Chondrocyte (in vitro differentiated cells): ENCODE data around the gene SLIT3. TPM values are rescaled to one million over a fixed set of nuclear protein-coding genes. Genes with fewer than 3 reads are reported as not detected.
A peak's percentile ranks its signal among the peaks of the same experiment; 100 is the strongest.

Experiments
- DNase-seq: peaks from one replicate; pipeline ENCODE4 v3.0.0; 2021; ENCODE audit warnings: mixed read lengths, low spot score
- H3K27ac Mint-ChIP-seq: one replicate; pipeline ENCODE4 v1.8.0; 2021; ENCODE audit warnings: mild to moderate bottlenecking, moderate library complexity, mixed read lengths; ENCODE audit not compliant: unreplicated experiment
- H3K27me3 Mint-ChIP-seq: 2 replicates; pipeline ENCODE4 v1.8.0; 2021; ENCODE audit warnings: low read depth, mixed read lengths
- H3K36me3 Mint-ChIP-seq: 2 replicates; pipeline ENCODE4 v1.8.0; 2021; ENCODE audit warnings: low read depth, mixed read lengths
- H3K4me1 Mint-ChIP-seq: 2 replicates; pipeline ENCODE4 v1.8.0; 2021; ENCODE audit warnings: low read depth, mild to moderate bottlenecking, mixed read lengths
- H3K4me3 Mint-ChIP-seq: one replicate; pipeline ENCODE4 v1.8.0; 2021; ENCODE audit warnings: mild to moderate bottlenecking, moderate library complexity, mixed read lengths; ENCODE audit not compliant: unreplicated experiment
- H3K9me3 Mint-ChIP-seq: 2 replicates; pipeline ENCODE4 v1.8.0; 2021; ENCODE audit warnings: low read depth, mixed read lengths
- CTCF ChIP-seq: fragments of 200-600 bp; sonication (generic); IDR thresholded peaks from 2 replicates; pipeline ENCODE4 v1.5.0; 2021; ENCODE audit warnings: antibody characterized with exemption, mild to moderate bottlenecking, moderate library complexity
- total RNA-seq: library from RNA; stranded (reverse); gene quantifications from 3 replicates; pipeline ENCODE4 v1.2.1, GENCODE V29; 2021

SLIT3 gene
- total RNA-seq, 1 donor from 2014 or later = 116 TPM

- peaks cover under 1% of the 10 kb centered on the region for H3K4me1 Mint-ChIP-seq
- H3K27me3 Mint-ChIP-seq = no peaks in the 10 kb centered on the region
- peaks cover 3% of the 10 kb centered on the region for H3K36me3 Mint-ChIP-seq
- no peak overlapping the region for H3K27ac Mint-ChIP-seq
- no peak for TF ChIP-seq CTCF
- no peak for DNase-seq
- H3K4me3 Mint-ChIP-seq = no peak overlapping the region
- no peaks in the 10 kb centered on the region for H3K9me3 Mint-ChIP-seq
These were observed 359.0 kb downstream of the SLIT3 start for GRCh38 chr5:168941901-168942300.

GRCh38 chr5:168940712-168941111, 360.2 kb downstream of the SLIT3 start:
- Mint-ChIP-seq H3K27ac (no peak overlapping the region), H3K4me1 (no peaks in the 10 kb centered on the region), H3K36me3 (peaks cover 3% of the 10 kb centered on the region), H3K9me3 (no peaks in the 10 kb centered on the region), H3K27me3 (no peaks in the 10 kb centered on the region), H3K4me3 (no peak overlapping the region)
- TF ChIP-seq CTCF = no peak
- no peak for DNase-seq

- Mint-ChIP-seq H3K27ac (no peak overlapping the region), H3K27me3 (no peaks in the 10 kb centered on the region), H3K4me1 (no peaks in the 10 kb centered on the region), H3K9me3 (no peaks in the 10 kb centered on the region), H3K36me3 (peaks cover 3% of the 10 kb centered on the region), H3K4me3 (no peak overlapping the region)
- no peak for DNase-seq
- TF ChIP-seq CTCF = no peak
These were observed 360.9 kb downstream of the SLIT3 start for GRCh38 chr5:168939887-168940544.

- H3K4me3 Mint-ChIP-seq = no peak overlapping the region
- H3K27me3 Mint-ChIP-seq = no peaks in the 10 kb centered on the region
- peaks cover 3% of the 10 kb centered on the region for H3K36me3 Mint-ChIP-seq
- no peak for DNase-seq
- TF ChIP-seq CTCF = no peak
- peak overlapping the region; percentile 3 for H3K27ac Mint-ChIP-seq
- H3K4me1 Mint-ChIP-seq = peaks cover 2% of the 10 kb centered on the region
- H3K9me3 Mint-ChIP-seq = no peaks in the 10 kb centered on the region
These were observed 361.7 kb downstream of the SLIT3 start for GRCh38 chr5:168939156-168939800.

GRCh38 chr5:168936511-168936910, 364.4 kb downstream of the SLIT3 start:
- Mint-ChIP-seq H3K27ac (no peak overlapping the region), H3K9me3 (no peaks in the 10 kb centered on the region), H3K4me3 (no peak overlapping the region), H3K27me3 (no peaks in the 10 kb centered on the region), H3K4me1 (peaks cover 13% of the 10 kb centered on the region), H3K36me3 (peaks cover 7% of the 10 kb centered on the region)
- TF ChIP-seq CTCF = no peak
- no peak for DNase-seq
